Measurements from ENCODE around the gene MKI67. TPM values are rescaled to one million over a fixed set of nuclear protein-coding genes. Genes with fewer than 3 reads are reported as not detected.
"Not testable (repeated sequence)": the region's sequence is repeated elsewhere in the genome, so short reads cannot be mapped to it uniquely, and the experiment has no call there.

The MKI67 gene
- total and polyA plus RNA-seq, 8 donors = under 0.01 to 3.1 (median 0.47) TPM

DNA sequence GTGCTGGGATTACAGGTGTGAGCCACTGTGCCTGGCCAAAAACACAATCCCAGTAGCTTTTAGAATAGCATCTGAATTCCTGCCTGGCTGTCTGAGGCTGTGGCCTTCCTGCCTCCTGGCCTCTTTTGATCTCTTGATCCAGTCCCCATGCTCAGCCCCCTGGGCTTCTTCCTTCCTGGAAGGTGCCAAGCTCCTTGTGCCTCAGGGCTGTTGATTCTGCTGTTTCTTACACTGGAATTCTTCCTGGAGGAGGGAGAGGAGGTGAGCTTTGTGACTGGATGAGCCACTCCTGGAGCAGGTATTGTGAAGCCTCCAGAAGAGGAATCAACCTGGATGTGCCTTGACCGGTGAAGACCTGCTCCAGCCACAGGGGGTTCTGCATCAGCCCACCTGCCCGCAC is 17.3 kb upstream of the MKI67 start:
- H3K27ac ChIP-seq = no peak overlapping the region
- no peaks in the 10 kb centered on the region for H3K36me3 ChIP-seq
- DNase-seq (no peak), ATAC-seq (no peak), FAIRE-seq (no peak)
- intact Hi-C loops (cut with DNase I) = loop anchor here in 1 of 3 donors (10.0 kb wide), 1 partner anchor 59 kb away; no protein-coding TSS in a partner anchor
- 91 to 93% methylated on average over 2 of the region's 2 CpGs for WGBS, 2 donors
- H3K27me3 ChIP-seq = no peaks in the 10 kb centered on the region
- no peaks in the 10 kb centered on the region for H3K9me3 ChIP-seq
- no peak for TF ChIP-seq CTCF (IDR thresholded peaks at IDR 0.05)
- H3K4me1 ChIP-seq = no peaks in the 10 kb centered on the region
- H3K4me3 ChIP-seq = no peak overlapping the region

DNA sequence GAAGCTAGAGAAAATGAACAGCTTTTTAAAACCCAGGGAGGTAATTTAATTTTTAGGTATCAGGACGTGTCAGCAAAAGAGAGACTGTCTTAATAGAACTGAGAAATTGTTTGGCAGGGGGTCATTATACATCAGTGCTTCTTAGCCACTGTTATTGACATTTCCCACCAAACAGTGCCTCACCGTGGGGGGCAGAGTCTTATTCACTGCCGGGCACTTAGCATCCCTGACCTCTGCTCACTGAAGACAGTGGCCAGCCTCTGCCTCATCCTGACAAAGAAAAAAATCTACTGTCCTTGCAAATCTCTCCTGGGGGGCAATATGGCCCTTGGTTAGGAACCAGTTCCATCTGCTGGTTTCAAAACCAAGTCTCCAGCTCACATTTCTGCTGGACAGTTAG is 14.2 kb upstream of the MKI67 start:
- FAIRE-seq = no peak
- WGBS, 2 donors = 42 to 59% methylated on average over 3 of the region's 3 CpGs
- intact Hi-C loops (cut with DNase I) = loop anchor here in 1 of 3 donors (10.0 kb wide), 1 partner anchor 56 kb away; no protein-coding TSS in a partner anchor
- no peaks in the 10 kb centered on the region for H3K4me1 ChIP-seq
- H3K9me3 ChIP-seq = no peaks in the 10 kb centered on the region
- H3K27ac ChIP-seq = no peak overlapping the region
- no peaks in the 10 kb centered on the region for H3K36me3 ChIP-seq
- no peak for DNase-seq
- H3K27me3 ChIP-seq = no peaks in the 10 kb centered on the region
- ATAC-seq = no peak
- no peak for TF ChIP-seq CTCF (IDR thresholded peaks at IDR 0.05)
- no peak overlapping the region for H3K4me3 ChIP-seq

DNA sequence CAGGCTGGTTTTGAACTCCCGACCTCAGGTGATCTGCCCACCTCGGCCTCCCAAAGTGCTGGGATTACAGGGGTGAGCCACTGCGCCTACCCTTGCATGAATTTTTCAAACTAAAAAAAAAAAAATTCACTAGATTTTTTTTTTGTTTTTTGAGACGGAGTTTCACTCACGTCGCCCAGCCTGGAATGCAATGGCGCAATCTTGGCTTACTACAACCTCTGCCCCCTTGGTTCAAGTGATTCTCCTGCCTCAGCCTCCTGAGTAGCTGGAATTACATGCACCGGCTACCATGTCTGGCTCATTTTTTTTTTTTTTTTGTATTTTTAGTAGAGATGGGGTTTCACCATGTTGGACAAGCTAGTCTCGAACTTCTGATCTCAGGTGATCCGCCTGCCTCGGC is 12.2 kb upstream of the MKI67 start:
- intact Hi-C loops (cut with DNase I); H3K4me3 ChIP-seq; H3K36me3 ChIP-seq; ATAC-seq; DNase-seq; H3K27me3 ChIP-seq; FAIRE-seq; H3K27ac ChIP-seq; H3K9me3 ChIP-seq; H3K4me1 ChIP-seq: not testable (repeated sequence)
- WGBS, 2 donors = 65 to 66% methylated on average over 11 of the region's 11 CpGs

- Histone ChIP-seq H3K27me3 (no peaks in the 10 kb centered on the region), H3K9me3 (no peaks in the 10 kb centered on the region), H3K4me1 (no peaks in the 10 kb centered on the region), H3K4me3 (no peak overlapping the region), H3K36me3 (no peaks in the 10 kb centered on the region), H3K27ac (no peak overlapping the region)
- intact Hi-C loops (cut with DNase I) = no loop called here
- 33 to 45% methylated on average over 1 of the region's 1 CpG for WGBS, 2 donors
- ATAC-seq (no peak), DNase-seq (no peak), FAIRE-seq (no peak)
- TF ChIP-seq CTCF (IDR thresholded peaks at IDR 0.05) = no peak
Observed at GRCh38 chr10:128137877-128138276, 11.7 kb upstream of the MKI67 start.

- intact Hi-C loops (cut with DNase I) = no loop called here
- FAIRE-seq = no peak
- H3K9me3 ChIP-seq = no peaks in the 10 kb centered on the region
- DNase-seq = no peak
- no peak overlapping the region for H3K4me3 ChIP-seq
- no peak for ATAC-seq
- TF ChIP-seq CTCF (IDR thresholded peaks at IDR 0.05) = no peak
- H3K4me1 ChIP-seq = peaks cover 5 to 8% (median 6%) of the 10 kb centered on the region in 3 donors
- no peaks in the 10 kb centered on the region for H3K27me3 ChIP-seq
- no peak overlapping the region for H3K27ac ChIP-seq
- no peaks in the 10 kb centered on the region for H3K36me3 ChIP-seq
- 71 to 75% methylated on average over 1 of the region's 1 CpG for WGBS, 2 donors
Observed at GRCh38 chr10:128130051-128130450, 3.8 kb upstream of the MKI67 start.

Measured in pancreas (tissue), 10 donors.